Trophoblast cell (in vitro differentiated cells and primary cell): ENCODE measurements around the gene CCDC57. TPM values are rescaled to one million over a fixed set of nuclear protein-coding genes. Genes with fewer than 3 reads are reported as not detected.
A peak's percentile ranks its signal among the peaks of the same experiment; 100 is the strongest.
"Not testable (repeated sequence)": the region's sequence is repeated elsewhere in the genome, so short reads cannot be mapped to it uniquely, and the experiment has no call there.

ENCODE experiments used
- DNase-seq, 2 donors: peaks; one replicate each; pipeline ENCODE4 v3.0.0-alpha.2; 2016
- H2AFZ ChIP-seq: 2 replicates; pipeline ENCODE4 v1.6.1; 2013; ENCODE audit warnings: low read length, moderate library complexity, mild to moderate bottlenecking; ENCODE audit not compliant: insufficient read depth, poor library complexity
- H2AK5ac ChIP-seq: 2 replicates; pipeline ENCODE4 v1.6.1; 2013; ENCODE audit warnings: mild to moderate bottlenecking, low read length
- H2BK120ac ChIP-seq: 2 replicates; pipeline ENCODE4 v1.6.1; 2013; ENCODE audit warnings: low read length, mild to moderate bottlenecking, moderate library complexity; ENCODE audit not compliant: insufficient read depth, poor library complexity
- H2BK12ac ChIP-seq: 2 replicates; pipeline ENCODE4 v1.6.1; 2013; ENCODE audit warnings: mild to moderate bottlenecking, low read length, moderate library complexity
- H2BK5ac ChIP-seq: 2 replicates; pipeline ENCODE4 v1.6.1; 2013; ENCODE audit warnings: low read length, low read depth, moderate library complexity, mild to moderate bottlenecking; ENCODE audit not compliant: poor library complexity
- H3K14ac ChIP-seq: 2 replicates; pipeline ENCODE4 v1.6.1; 2013; ENCODE audit warnings: mild to moderate bottlenecking, low read length
- H3K18ac ChIP-seq: 2 replicates; pipeline ENCODE4 v1.6.1; 2013; ENCODE audit warnings: mild to moderate bottlenecking, low read length
- H3K23ac ChIP-seq: 2 replicates; pipeline ENCODE4 v1.6.1; 2013; ENCODE audit warnings: low read length
- H3K27ac ChIP-seq: 2 replicates; pipeline ENCODE4 v1.5.1; 2013; ENCODE audit warnings: low read depth, mild to moderate bottlenecking, inconsistent platforms, low read length, moderate library complexity
- H3K27me3 ChIP-seq: 2 replicates; pipeline ENCODE4 v1.6.1; 2013; ENCODE audit warnings: inconsistent platforms, mild to moderate bottlenecking, low read length, moderate library complexity; ENCODE audit not compliant: insufficient read depth
- H3K36me3 ChIP-seq, 2 experiments: 1 replicate in 1 of 2; 2 replicates in 1 of 2; pipeline ENCODE4 v1.6.1; 2013; ENCODE audit warnings: low read length in 2 of 2, mild to moderate bottlenecking in 2 of 2, moderate library complexity in 1 of 2; ENCODE audit not compliant: insufficient read depth in 2 of 2, control insufficient read depth in 1 of 2
- H3K4ac ChIP-seq: 2 replicates; pipeline ENCODE4 v1.6.1; 2013; ENCODE audit warnings: low read depth, mild to moderate bottlenecking, low read length, moderate library complexity
- H3K4me1 ChIP-seq, 2 experiments: 1 replicate in 1 of 2; 2 replicates in 1 of 2; pipeline ENCODE4 v1.6.1; 2013; ENCODE audit warnings: low read length in 2 of 2, mild to moderate bottlenecking in 2 of 2, moderate library complexity in 1 of 2; ENCODE audit not compliant: insufficient read depth in 2 of 2, control insufficient read depth in 1 of 2
- H3K4me2 ChIP-seq: 2 replicates; pipeline ENCODE4 v1.6.1; 2013; ENCODE audit warnings: inconsistent platforms, mild to moderate bottlenecking, low read length, moderate library complexity
- H3K4me3 ChIP-seq: 2 replicates; pipeline ENCODE4 v1.5.1; 2013; ENCODE audit warnings: mild to moderate bottlenecking, low read depth, low read length, inconsistent platforms
- H3K79me1 ChIP-seq: one replicate; pipeline ENCODE4 v1.6.1; 2013; ENCODE audit warnings: low read length
- H3K79me2 ChIP-seq: 2 replicates; pipeline ENCODE4 v1.6.1; 2013; ENCODE audit warnings: low read length, mild to moderate bottlenecking; ENCODE audit not compliant: control insufficient read depth, insufficient read depth, poor library complexity
- H3K9ac ChIP-seq: 2 replicates; pipeline ENCODE4 v1.6.1; 2013; ENCODE audit warnings: mild to moderate bottlenecking, low read length
- H3K9me3 ChIP-seq: 2 replicates; pipeline ENCODE4 v1.6.1; 2013; ENCODE audit warnings: low read depth, mild to moderate bottlenecking, control low read depth, inconsistent platforms, low read length; ENCODE audit not compliant: insufficient read depth
- H4K12ac ChIP-seq: 2 replicates; pipeline ENCODE4 v1.6.1; 2013; ENCODE audit warnings: low read depth, mild to moderate bottlenecking, low read length, moderate library complexity
- H4K8ac ChIP-seq: 2 replicates; pipeline ENCODE4 v1.6.1; 2013; ENCODE audit warnings: low read depth, mild to moderate bottlenecking, low read length, moderate library complexity
- H4K91ac ChIP-seq: one replicate; pipeline ENCODE4 v1.6.1; 2013; ENCODE audit warnings: low read depth, mild to moderate bottlenecking, low read length, moderate library complexity
- WGBS: extraction: QIAGEN DNeasy Blood & Tissue Kit; methylation state at CpG from one replicate; pipeline ENCODE4 v1.1.7; 2013; ENCODE audit warnings: missing lambda C conversion rate; ENCODE audit not compliant: insufficient read length, insufficient coverage; ENCODE audit errors: extremely low coverage; 5-methylcytosine and 5-hydroxymethylcytosine counted together
- polyA plus RNA-seq: library from polyadenylated mRNA; stranded (reverse); fragments of 200-250 nt; gene quantifications from 2 replicates; pipeline ENCODE4 v1.2.3, GENCODE V29; 2013

The CCDC57 gene
- 16.0 and 17.2 TPM in 2 replicates for polyA plus RNA-seq

- peaks cover 26% of the 10 kb centered on the region for H3K79me1 ChIP-seq
These were observed at the start of gene CCDC57 for GRCh38 chr17:82212331-82213250. Gene CCDC57, minus strand, starts transcription at chr17:82212842. Its CDS starts 10,898 bp downstream, at chr17:82201944.

GRCh38 chr17:82262344-82262743, 49.7 kb upstream of the CCDC57 start:
- Histone ChIP-seq H4K91ac (no peak overlapping the region), H3K14ac (no peak overlapping the region), H3K23ac (no peak overlapping the region), H2AFZ (no peak overlapping the region), H3K4me1 (peaks cover 2 to 3% of the 10 kb centered on the region in 2 experiments), H2AK5ac (no peak overlapping the region), H3K36me3 (peaks cover 68 to 91% of the 10 kb centered on the region in 2 experiments), H2BK120ac (no peak overlapping the region), H3K27ac (no peak overlapping the region), H3K4me2 (no peak overlapping the region), H3K9ac (no peak overlapping the region), H3K4me3 (no peak overlapping the region), H3K9me3 (no peaks in the 10 kb centered on the region), H3K79me1 (no peaks in the 10 kb centered on the region), H2BK12ac (no peak overlapping the region), H3K4ac (peak overlapping the region; percentile 35), H4K8ac (no peak overlapping the region), H3K79me2 (peaks cover 6% of the 10 kb centered on the region), H2BK5ac (no peak overlapping the region), H3K27me3 (no peaks in the 10 kb centered on the region), H3K18ac (no peak overlapping the region), H4K12ac (no peak overlapping the region)
- DNase-seq, result no peak
- WGBS, result no CpG with 5 or more reads among the region's 4 CpGs

More at GRCh38 chr17:82212331-82213250, at the start of gene CCDC57:
- Histone ChIP-seq H3K27ac (peak within 1 kb of the TSS; percentile 70), H3K4me2 (peak within 1 kb of the TSS; percentile 93), H2AFZ (peak within 1 kb of the TSS; percentile 90), H4K12ac (peak within 1 kb of the TSS; percentile 76), H4K91ac (peak within 1 kb of the TSS; percentile 84), H3K36me3 (peaks cover 0 to 2% of the 10 kb centered on the region in 2 experiments), H3K4ac (peak within 1 kb of the TSS; percentile 13), H3K4me1 (peaks cover 20 to 24% of the 10 kb centered on the region in 2 experiments), H3K27me3 (no peaks in the 10 kb centered on the region), H3K9ac (peak within 1 kb of the TSS; percentile 87), H2BK12ac (no peak within 1 kb of the TSS), H2BK5ac (peak within 1 kb of the TSS; percentile 58), H2AK5ac (no peak within 1 kb of the TSS), H2BK120ac (peak within 1 kb of the TSS; percentile 65), H3K18ac (peak within 1 kb of the TSS; percentile 85), H3K14ac (peak within 1 kb of the TSS; percentile 76), H3K4me3 (peak within 1 kb of the TSS; percentile 88), H3K79me2 (peaks cover 5% of the 10 kb centered on the region), H3K9me3 (no peaks in the 10 kb centered on the region), H3K23ac (no peak within 1 kb of the TSS), H4K8ac (peak within 1 kb of the TSS; percentile 86)
- WGBS, result no CpG with 5 or more reads among the region's 116 CpGs
- DNase-seq, result peak; percentile 69 to 84

- H3K27me3 ChIP-seq, H3K9me3 ChIP-seq, H2BK5ac ChIP-seq, H2BK120ac ChIP-seq, H3K14ac ChIP-seq, H3K4me3 ChIP-seq, H3K18ac ChIP-seq, H4K12ac ChIP-seq, H3K27ac ChIP-seq, H3K4me1 ChIP-seq, H3K79me1 ChIP-seq, H2AK5ac ChIP-seq, H3K79me2 ChIP-seq, H3K4ac ChIP-seq, H2BK12ac ChIP-seq, H4K8ac ChIP-seq, H3K23ac ChIP-seq, DNase-seq, H2AFZ ChIP-seq, H3K9ac ChIP-seq, H4K91ac ChIP-seq, H3K4me2 ChIP-seq: not testable (repeated sequence)
- whole genome bisulfite sequencing, result no CpG with 5 or more reads among the region's 8 CpGs
- peaks cover 71 to 89% of the 10 kb centered on the region in 2 experiments for H3K36me3 ChIP-seq
These were observed 47.6 kb upstream of the CCDC57 start for GRCh38 chr17:82259972-82260961.

- Histone ChIP-seq H3K79me2 (no peaks in the 10 kb centered on the region), H4K91ac (no peak overlapping the region), H3K23ac (no peak overlapping the region), H3K27ac (no peak overlapping the region), H3K4ac (no peak overlapping the region), H3K9me3 (no peaks in the 10 kb centered on the region), H3K4me2 (no peak overlapping the region), H3K79me1 (no peaks in the 10 kb centered on the region), H3K9ac (no peak overlapping the region), H3K4me3 (no peak overlapping the region), H3K27me3 (no peaks in the 10 kb centered on the region), H3K36me3 (peaks cover 68 to 84% of the 10 kb centered on the region in 2 experiments), H4K8ac (no peak overlapping the region), H4K12ac (no peak overlapping the region), H2BK12ac (no peak overlapping the region), H2BK120ac (no peak overlapping the region), H2BK5ac (no peak overlapping the region), H3K18ac (no peak overlapping the region), H2AFZ (no peak overlapping the region), H2AK5ac (no peak overlapping the region), H3K14ac (no peak overlapping the region), H3K4me1 (no peaks in the 10 kb centered on the region)
- DNase-seq, result peak in 1 of 2 donors; percentile 2
- no CpG with 5 or more reads among the region's 5 CpGs for WGBS
These were observed 45.9 kb upstream of the CCDC57 start for GRCh38 chr17:82258555-82258954.
